GM10266 (cell line): ENCODE measurements around the gene PDLIM7.

Experiments
- DNase-seq: peaks from one replicate; pipeline ENCODE4 v3.0.0; 2012; ENCODE audit errors: extremely low spot score
- TF ChIP-seq, protein P1 (sequence below): IDR thresholded peaks from 2 replicates; pipeline ENCODE4 v1.5.1; 2012; ENCODE audit warnings: mild to moderate bottlenecking, low read depth; ENCODE audit not compliant: control insufficient read depth, insufficient read depth; ENCODE audit errors: missing control alignments

Gene PDLIM7

DNA sequence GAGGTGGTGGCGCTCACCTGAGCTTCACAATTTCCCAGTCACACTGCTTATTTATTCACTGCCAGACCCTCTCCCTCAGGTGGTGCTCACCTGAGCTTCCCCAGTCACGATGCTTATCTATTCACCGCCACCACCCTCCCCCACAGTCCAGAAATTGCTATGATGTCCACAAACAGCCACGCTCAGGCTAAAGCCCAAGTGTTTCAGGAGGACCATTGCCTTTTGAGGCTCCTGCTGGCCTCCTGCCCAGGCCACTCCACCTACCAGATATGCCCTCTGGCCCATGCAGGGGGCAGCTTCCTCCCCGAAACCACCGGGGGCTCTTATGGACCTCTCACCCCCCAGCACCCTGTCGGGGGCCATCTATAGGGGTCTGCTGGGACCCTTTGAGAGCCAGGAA, 4.6 kb downstream of the PDLIM7 start:
- TF ChIP-seq, protein P1, sequence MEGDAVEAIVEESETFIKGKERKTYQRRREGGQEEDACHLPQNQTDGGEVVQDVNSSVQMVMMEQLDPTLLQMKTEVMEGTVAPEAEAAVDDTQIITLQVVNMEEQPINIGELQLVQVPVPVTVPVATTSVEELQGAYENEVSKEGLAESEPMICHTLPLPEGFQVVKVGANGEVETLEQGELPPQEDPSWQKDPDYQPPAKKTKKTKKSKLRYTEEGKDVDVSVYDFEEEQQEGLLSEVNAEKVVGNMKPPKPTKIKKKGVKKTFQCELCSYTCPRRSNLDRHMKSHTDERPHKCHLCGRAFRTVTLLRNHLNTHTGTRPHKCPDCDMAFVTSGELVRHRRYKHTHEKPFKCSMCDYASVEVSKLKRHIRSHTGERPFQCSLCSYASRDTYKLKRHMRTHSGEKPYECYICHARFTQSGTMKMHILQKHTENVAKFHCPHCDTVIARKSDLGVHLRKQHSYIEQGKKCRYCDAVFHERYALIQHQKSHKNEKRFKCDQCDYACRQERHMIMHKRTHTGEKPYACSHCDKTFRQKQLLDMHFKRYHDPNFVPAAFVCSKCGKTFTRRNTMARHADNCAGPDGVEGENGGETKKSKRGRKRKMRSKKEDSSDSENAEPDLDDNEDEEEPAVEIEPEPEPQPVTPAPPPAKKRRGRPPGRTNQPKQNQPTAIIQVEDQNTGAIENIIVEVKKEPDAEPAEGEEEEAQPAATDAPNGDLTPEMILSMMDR = no peak
- DNase-seq = no peak

DNA sequence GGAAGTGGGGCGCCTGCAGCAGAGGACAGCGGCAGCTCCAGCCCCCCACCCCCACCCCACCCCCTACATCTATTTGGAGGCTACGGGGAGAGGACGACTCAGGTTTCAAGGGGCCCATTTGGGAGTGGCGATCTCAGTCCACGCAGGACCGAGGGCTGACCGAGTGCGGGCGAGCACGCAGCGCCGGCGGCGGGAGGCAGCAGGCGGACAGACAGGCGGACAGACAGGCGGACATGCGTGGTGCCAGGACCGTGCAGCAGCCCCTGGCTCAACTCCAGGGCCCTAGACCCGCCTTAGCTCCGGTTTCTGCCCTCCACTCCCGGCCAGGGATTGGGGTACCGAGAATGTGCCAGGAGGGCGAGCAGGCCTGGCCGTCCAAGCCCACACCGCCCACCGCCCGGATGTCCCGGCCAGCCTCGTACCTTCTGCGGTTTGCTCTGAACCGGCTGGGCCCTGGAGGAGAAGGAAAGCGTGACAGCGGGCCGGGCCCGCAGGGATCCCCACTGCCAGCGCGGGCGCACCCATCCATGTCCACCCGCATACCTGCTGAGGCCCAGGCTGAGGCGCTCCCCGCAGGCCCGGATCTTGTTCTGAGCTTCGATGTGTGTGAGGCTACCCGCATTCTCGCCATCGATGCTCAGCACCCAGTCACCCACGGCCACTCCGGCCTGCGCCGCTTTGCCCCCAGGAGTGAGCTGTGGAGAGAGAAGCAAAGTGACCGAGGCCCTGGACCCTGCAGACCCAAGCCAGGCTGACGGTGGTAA, 5.2 kb downstream of the PDLIM7 start:
- TF ChIP-seq, protein P1 = no peak
- DNase-seq = no peak

DNA sequence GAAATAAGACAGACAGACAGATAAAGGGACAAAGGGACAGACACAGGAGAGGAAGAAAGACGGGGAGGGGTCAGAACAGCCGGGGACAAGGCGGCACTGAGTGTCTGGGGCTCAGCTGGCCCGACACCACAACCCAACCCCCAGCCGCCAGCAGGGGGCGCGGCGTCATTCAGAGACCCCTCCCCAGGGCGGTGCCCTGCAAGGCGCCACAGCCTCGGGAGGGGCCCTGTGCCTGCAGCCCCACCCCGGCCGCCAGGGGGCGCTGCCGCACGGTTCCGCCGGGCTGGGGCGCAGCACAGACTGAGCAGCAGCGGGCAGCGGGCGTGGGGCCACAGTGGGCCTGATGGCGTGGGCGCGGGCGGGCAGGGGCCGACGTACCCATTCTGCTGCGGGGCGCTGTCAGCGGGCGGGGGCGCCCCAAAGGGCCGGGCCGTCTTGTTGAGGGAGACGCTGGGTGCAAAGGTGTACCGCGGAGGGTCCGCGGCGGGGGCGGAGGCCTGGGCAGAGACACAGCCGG, 5.9 kb downstream of the PDLIM7 start:
- TF ChIP-seq, protein P1 = peak; percentile 61
- no peak for DNase-seq

DNA sequence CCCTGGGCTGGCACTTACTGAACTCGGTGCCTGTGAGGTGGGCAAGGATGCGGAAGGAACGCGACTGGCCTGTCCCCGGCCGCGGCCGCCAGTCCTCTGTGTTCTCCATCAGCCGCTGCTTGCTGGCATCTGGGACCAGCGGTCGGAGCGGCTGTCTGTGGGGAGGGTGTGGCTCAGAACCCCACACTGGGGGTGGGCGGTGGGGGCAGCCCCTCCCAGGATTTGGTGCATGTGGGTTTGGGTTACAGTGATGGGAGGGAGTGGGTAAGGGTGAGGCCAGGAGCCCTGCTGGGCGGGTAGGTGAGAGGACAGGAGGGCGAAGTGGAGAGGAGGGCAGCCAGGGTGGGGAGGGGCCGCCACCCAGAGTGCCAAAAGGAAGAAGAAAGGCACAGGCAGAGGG, 6.4 kb downstream of the PDLIM7 start:
- no peak for DNase-seq
- TF ChIP-seq, protein P1 = no peak

DNA sequence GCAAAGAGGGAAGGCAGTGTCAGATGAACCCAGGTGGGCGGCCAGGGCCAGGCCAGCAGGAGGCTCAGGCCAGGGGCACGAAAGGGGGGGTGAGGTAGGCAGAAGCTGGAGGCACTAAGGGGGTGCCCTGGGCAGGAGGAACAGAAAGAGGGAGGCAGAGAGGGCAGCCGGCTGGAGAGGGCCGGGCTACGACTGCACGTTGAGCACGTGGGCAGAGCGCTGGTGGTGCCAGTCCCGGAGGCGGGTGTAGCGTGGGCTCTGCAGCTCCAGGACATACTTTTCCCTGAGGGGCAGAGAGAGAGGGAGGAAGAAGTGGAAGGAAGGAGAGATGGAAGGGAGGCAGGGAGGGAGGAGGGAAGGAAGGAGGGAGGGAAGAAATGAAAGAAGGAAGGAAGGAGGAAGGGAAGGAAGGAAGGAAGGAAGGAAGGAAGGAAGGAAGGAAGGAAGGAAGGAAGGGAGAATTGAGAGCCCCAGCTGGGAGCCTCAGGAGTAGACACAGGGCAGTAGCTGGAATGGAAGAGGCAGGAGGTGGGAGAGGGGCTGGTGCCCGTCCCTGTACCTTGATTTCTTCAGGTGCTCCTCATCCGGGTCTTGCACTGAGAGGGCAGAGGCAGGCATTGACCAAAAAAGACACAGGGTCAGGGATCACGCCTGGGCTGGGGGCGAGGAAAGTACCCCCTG, 7.0 kb downstream of the PDLIM7 start:
- TF ChIP-seq, protein P1 = no peak

DNA sequence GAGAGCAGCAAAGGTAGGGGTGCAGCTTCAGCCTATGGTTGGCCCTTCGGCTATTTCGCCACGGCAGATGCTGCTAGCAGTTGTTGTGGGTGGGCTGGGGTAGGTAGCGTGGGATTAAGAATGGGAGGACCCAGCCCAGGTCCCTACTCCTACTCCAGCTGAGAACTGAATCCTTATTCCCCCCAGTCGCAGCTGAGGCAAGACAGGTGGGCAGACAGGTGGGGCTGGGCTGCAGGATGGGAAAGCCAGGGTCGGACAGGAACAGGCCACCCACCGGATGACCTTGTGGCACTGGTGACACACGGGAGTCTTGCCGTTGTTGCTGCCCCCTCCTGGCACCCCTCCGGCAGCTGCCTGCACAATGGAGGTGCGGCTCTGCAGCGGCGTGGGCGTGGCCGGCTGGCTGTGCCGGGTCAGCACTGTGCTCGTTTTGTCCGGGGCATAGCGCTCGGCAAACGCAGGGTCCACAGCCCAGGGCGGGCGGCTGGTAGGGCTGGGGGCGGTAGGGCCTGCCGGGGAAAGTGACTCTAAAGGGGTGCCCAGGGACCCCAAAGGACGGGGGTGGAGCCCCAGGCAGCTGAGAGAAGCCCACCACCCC, 8.2 kb downstream of the PDLIM7 start:
- TF ChIP-seq, protein P1 = no peak

More for the DNA sequence above, 7.0 kb downstream of the PDLIM7 start:
- no peak for DNase-seq

More for the DNA sequence above, 8.2 kb downstream of the PDLIM7 start:
- no peak for DNase-seq
